SH-SY5Y (cell line): ENCODE data around the gene TEX22.

ENCODE experiments used
- GATA2 ChIP-seq: IDR thresholded peaks from 2 replicates; pipeline ENCODE4 v1.6.1; 2011; ENCODE audit warnings: mild to moderate bottlenecking, low read depth, low read length
- GATA3 ChIP-seq: IDR thresholded peaks from 2 replicates; pipeline ENCODE4 v1.6.1; 2011; ENCODE audit warnings: low read depth, mild to moderate bottlenecking, low read length, moderate library complexity

DNA sequence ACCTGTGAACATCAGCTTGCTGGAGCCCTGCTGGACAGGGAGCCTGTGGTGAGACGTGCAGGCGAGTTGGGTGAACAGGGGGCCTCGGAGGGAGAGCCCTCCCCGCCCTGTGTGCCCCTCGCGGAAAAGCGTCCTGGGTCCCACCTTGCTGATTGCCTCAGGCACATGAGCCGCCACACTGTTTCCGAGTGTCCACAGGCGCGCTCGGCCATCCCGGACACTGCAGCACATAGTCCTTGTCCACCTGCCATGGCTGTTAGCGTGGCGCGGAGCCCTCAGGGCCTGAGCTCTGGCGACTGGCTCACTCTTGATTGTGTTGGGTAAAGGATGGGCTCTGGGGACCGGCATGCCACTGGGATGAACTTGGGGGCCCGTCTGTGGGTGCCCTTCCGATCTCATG, 43.8 kb upstream of the TEX22 start:
- TF ChIP-seq GATA2: no peak
- no peak for TF ChIP-seq GATA3
